PFSK-1 (cell line): ENCODE results near the gene RHBG.
A peak's percentile ranks its signal among the peaks of the same experiment; 100 is the strongest.

Source experiments
- FOXP2 ChIP-seq: optimal IDR thresholded peaks from 2 replicates; pipeline ENCODE3; 2011; ENCODE audit warnings: borderline replicate concordance, control low read depth, inconsistent platforms; ENCODE audit not compliant: insufficient read depth; ENCODE audit errors: extremely low read length, extremely low read depth
- POLR2AphosphoS5 ChIP-seq: IDR thresholded peaks from 2 replicates; pipeline ENCODE4 v1.6.1; 2012; ENCODE audit warnings: low read depth, mild to moderate bottlenecking, control low read depth, low read length, moderate library complexity
- REST ChIP-seq, 2 experiments: IDR thresholded peaks; 2 replicates each; pipeline versions ENCODE4 v1.6.1 to v1.8.0; 2011 to 2012; ENCODE audit warnings: low read depth in 2 of 2, low read length in 2 of 2, control low read depth in 1 of 2, inconsistent platforms in 1 of 2, mild to moderate bottlenecking in 1 of 2, moderate library complexity in 1 of 2; ENCODE audit not compliant: insufficient read depth in 1 of 2
- SIN3A ChIP-seq: IDR thresholded peaks from 2 replicates; pipeline ENCODE4 v1.6.1; 2012; ENCODE audit warnings: mild to moderate bottlenecking, low read length, moderate library complexity, borderline replicate concordance; ENCODE audit not compliant: insufficient read depth
- TAF1 ChIP-seq: IDR thresholded peaks from 2 replicates; pipeline ENCODE4 v1.6.1; 2012; ENCODE audit warnings: low read length, control low read depth, borderline replicate concordance; ENCODE audit not compliant: insufficient read depth

The RHBG gene

GRCh38 chr1:156412653-156413321, 43.8 kb downstream of the RHBG start:
- TF ChIP-seq POLR2AphosphoS5 (no peak), TAF1 (no peak), FOXP2 (no peak), SIN3A (no peak), REST (IDR thresholded peaks at IDR 0.05; ENCODE audit: insufficient read depth in 1 of 2, low read depth in 2 of 2, low read length in 2 of 2) (no peak)

- TF ChIP-seq SIN3A (no peak), FOXP2 (no peak), POLR2AphosphoS5 (no peak), REST (IDR thresholded peaks at IDR 0.05; ENCODE audit: insufficient read depth in 1 of 2, low read depth in 2 of 2, low read length in 2 of 2) (no peak), TAF1 (no peak)
Measured at GRCh38 chr1:156413391-156414246, 44.6 kb downstream of the RHBG start.

GRCh38 chr1:156414461-156415064, 45.6 kb downstream of the RHBG start:
- no peak for TF ChIP-seq TAF1
- TF ChIP-seq REST (IDR thresholded peaks at IDR 0.05; ENCODE audit: insufficient read depth in 1 of 2, low read depth in 2 of 2, low read length in 2 of 2) = peak; percentile 95 to 97

GRCh38 chr1:156416993-156417392, 48.0 kb downstream of the RHBG start:
- no peak for TF ChIP-seq POLR2AphosphoS5
- TF ChIP-seq FOXP2 = no peak
- no peak for TF ChIP-seq TAF1
- TF ChIP-seq REST (IDR thresholded peaks at IDR 0.05; ENCODE audit: insufficient read depth in 1 of 2, low read depth in 2 of 2, low read length in 2 of 2) = no peak
- TF ChIP-seq SIN3A = no peak
